Loucy (cell line): ENCODE measurements around the gene MRAP.

Source experiments
- H2AFZ ChIP-seq: fragments of 200-600 bp; sonication (generic); 2 replicates; pipeline ENCODE4 v1.6.0; 2016; ENCODE audit warnings: antibody characterized with exemption, mild to moderate bottlenecking, low read length, moderate library complexity
- H3F3A ChIP-seq: fragments of 200-600 bp; 2 replicates; pipeline ENCODE4 v1.6.0; 2016; ENCODE audit warnings: antibody characterized with exemption, low read depth, mild to moderate bottlenecking
- H3K27me3 ChIP-seq: fragments of 200-600 bp; sonication (generic); 2 replicates; pipeline ENCODE4 v1.6.1; 2014; ENCODE audit warnings: low read length, mild to moderate bottlenecking; ENCODE audit not compliant: insufficient read depth, poor library complexity, severe bottlenecking
- H3K36me3 ChIP-seq: fragments of 200-600 bp; sonication (generic); 2 replicates; pipeline ENCODE4 v1.6.1; 2016; ENCODE audit warnings: low read length; ENCODE audit not compliant: insufficient read depth
- H3K4me1 ChIP-seq: fragments of 200-600 bp; sonication (generic); 2 replicates; pipeline ENCODE4 v1.5.1; 2014; ENCODE audit warnings: low read length, mild to moderate bottlenecking; ENCODE audit not compliant: insufficient read depth, poor library complexity, severe bottlenecking
- H3K4me2 ChIP-seq: fragments of 200-600 bp; sonication (generic); 2 replicates; pipeline ENCODE4 v1.6.0; 2014; ENCODE audit warnings: antibody characterized with exemption, low read length, low read depth, mild to moderate bottlenecking; ENCODE audit not compliant: poor library complexity, severe bottlenecking
- H3K4me3 ChIP-seq: fragments of 200-600 bp; sonication (generic); 2 replicates; pipeline ENCODE4 v1.5.1; 2014; ENCODE audit warnings: low read length, mild to moderate bottlenecking, mixed read lengths; ENCODE audit not compliant: poor library complexity, severe bottlenecking
- H3K79me2 ChIP-seq: fragments of 200-600 bp; sonication (generic); 2 replicates; pipeline ENCODE4 v1.6.1; 2014; ENCODE audit warnings: low read length; ENCODE audit not compliant: insufficient read depth
- H3K9ac ChIP-seq: fragments of 200-600 bp; sonication (generic); 2 replicates; pipeline ENCODE4 v1.6.0; 2014; ENCODE audit warnings: mild to moderate bottlenecking, low read depth, low read length, moderate library complexity; ENCODE audit not compliant: poor library complexity, severe bottlenecking
- H3K9me2 ChIP-seq: fragments of 200-600 bp; sonication (generic); replicated peaks from 2 replicates; pipeline ENCODE4 v1.6.1; 2016; ENCODE audit warnings: low read depth, low read length, mixed read lengths
- H3K9me3 ChIP-seq: fragments of 200-600 bp; sonication (generic); 2 replicates; pipeline ENCODE4 v1.6.1; 2014; ENCODE audit warnings: mild to moderate bottlenecking, antibody characterized with exemption, low read length, low read depth; ENCODE audit not compliant: insufficient read depth
- H4K20me1 ChIP-seq: fragments of 200-600 bp; sonication (generic); 2 replicates; pipeline ENCODE4 v1.6.0; 2014; ENCODE audit warnings: antibody characterized with exemption, low read length, mild to moderate bottlenecking; ENCODE audit not compliant: insufficient read depth, poor library complexity, severe bottlenecking
- CTCF ChIP-seq: fragments of 200-600 bp; sonication (generic); conservative IDR thresholded peaks from 2 replicates; pipeline ENCODE4 v1.5.1; 2014; ENCODE audit warnings: mild to moderate bottlenecking, antibody characterized with exemption, low read length
- EZH2phosphoT487 ChIP-seq: fragments of 200-600 bp; IDR thresholded peaks from 2 replicates; pipeline ENCODE4 v1.6.1; 2018; ENCODE audit warnings: antibody characterized with exemption, mild to moderate bottlenecking, moderate library complexity, borderline replicate concordance

Gene MRAP

GRCh38 chr21:32335601-32336575 lies 37.2 kb downstream of the MRAP start:
- no peaks in the 10 kb centered on the region for H3K9me2 ChIP-seq
- no peaks in the 10 kb centered on the region for H4K20me1 ChIP-seq
- no peak overlapping the region for H3K9ac ChIP-seq
- no peaks in the 10 kb centered on the region for H3F3A ChIP-seq
- no peak overlapping the region for H3K4me3 ChIP-seq
- H3K79me2 ChIP-seq = no peaks in the 10 kb centered on the region
- TF ChIP-seq EZH2phosphoT487 = no peak
- no peak overlapping the region for H2AFZ ChIP-seq
- no peaks in the 10 kb centered on the region for H3K9me3 ChIP-seq
- peaks cover 10% of the 10 kb centered on the region; the same call in 1 of the 2 replicates for H3K36me3 ChIP-seq
- H3K27me3 ChIP-seq = no peaks in the 10 kb centered on the region
- H3K4me2 ChIP-seq = no peak overlapping the region
- no peaks in the 10 kb centered on the region for H3K4me1 ChIP-seq

GRCh38 chr21:32336711-32337110 lies 38.1 kb downstream of the MRAP start:
- no peaks in the 10 kb centered on the region for H3K27me3 ChIP-seq
- H4K20me1 ChIP-seq = no peaks in the 10 kb centered on the region
- no peaks in the 10 kb centered on the region for H3K9me2 ChIP-seq
- peaks cover 10% of the 10 kb centered on the region; the same call in 1 of the 2 replicates for H3K36me3 ChIP-seq
- no peak overlapping the region for H3K4me2 ChIP-seq
- no peaks in the 10 kb centered on the region for H3K4me1 ChIP-seq
- no peak overlapping the region for H2AFZ ChIP-seq
- no peaks in the 10 kb centered on the region for H3K9me3 ChIP-seq
- no peak for TF ChIP-seq CTCF
- no peak for TF ChIP-seq EZH2phosphoT487
- no peak overlapping the region for H3K4me3 ChIP-seq
- no peaks in the 10 kb centered on the region for H3K79me2 ChIP-seq
- no peaks in the 10 kb centered on the region for H3F3A ChIP-seq
- H3K9ac ChIP-seq = no peak overlapping the region

DNA sequence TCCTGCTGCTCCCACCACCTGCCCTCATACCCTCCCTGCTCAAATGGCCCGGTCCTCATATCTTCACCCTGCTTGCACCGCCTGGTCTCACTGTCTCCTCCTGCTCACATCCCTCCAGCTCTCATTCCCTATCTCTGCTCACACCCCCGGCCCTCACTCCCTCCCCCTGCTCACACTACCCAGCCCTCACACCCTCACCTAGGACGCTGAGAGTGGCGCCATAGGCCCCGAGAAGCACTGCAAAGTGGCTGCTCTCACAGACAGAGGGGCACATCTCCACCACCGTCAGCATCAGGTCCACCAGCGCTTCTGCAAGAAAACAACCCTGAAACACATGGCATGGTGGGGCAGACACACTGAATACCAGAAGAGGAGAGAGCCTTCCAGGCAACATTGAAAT lies 38.6 kb downstream of the MRAP start:
- no peak overlapping the region for H3K9ac ChIP-seq

More for the DNA sequence above, 38.6 kb downstream of the MRAP start:
- Histone ChIP-seq H3K36me3 (peaks cover 10% of the 10 kb centered on the region; the same call in 1 of the 2 replicates), H3K4me1 (no peaks in the 10 kb centered on the region), H3K4me3 (no peak overlapping the region), H3K9me3 (no peaks in the 10 kb centered on the region), H2AFZ (no peak overlapping the region), H3K9me2 (no peaks in the 10 kb centered on the region), H3F3A (no peaks in the 10 kb centered on the region), H3K4me2 (no peak overlapping the region), H3K79me2 (no peaks in the 10 kb centered on the region), H4K20me1 (no peaks in the 10 kb centered on the region), H3K27me3 (no peaks in the 10 kb centered on the region)
- TF ChIP-seq EZH2phosphoT487 (no peak), CTCF (no peak)
